GM20000 (cell line): ENCODE measurements around the gene GTPBP3.

ENCODE experiments used
- DNase-seq: peaks from one replicate; pipeline ENCODE4 v3.0.0; 2012; ENCODE audit warnings: low spot score
- TF ChIP-seq, protein P1 (sequence below): IDR thresholded peaks from 2 replicates; pipeline ENCODE4 v1.5.1; 2012; ENCODE audit warnings: mild to moderate bottlenecking, control low read depth; ENCODE audit errors: extremely low read depth, missing control alignments

The GTPBP3 gene

DNA sequence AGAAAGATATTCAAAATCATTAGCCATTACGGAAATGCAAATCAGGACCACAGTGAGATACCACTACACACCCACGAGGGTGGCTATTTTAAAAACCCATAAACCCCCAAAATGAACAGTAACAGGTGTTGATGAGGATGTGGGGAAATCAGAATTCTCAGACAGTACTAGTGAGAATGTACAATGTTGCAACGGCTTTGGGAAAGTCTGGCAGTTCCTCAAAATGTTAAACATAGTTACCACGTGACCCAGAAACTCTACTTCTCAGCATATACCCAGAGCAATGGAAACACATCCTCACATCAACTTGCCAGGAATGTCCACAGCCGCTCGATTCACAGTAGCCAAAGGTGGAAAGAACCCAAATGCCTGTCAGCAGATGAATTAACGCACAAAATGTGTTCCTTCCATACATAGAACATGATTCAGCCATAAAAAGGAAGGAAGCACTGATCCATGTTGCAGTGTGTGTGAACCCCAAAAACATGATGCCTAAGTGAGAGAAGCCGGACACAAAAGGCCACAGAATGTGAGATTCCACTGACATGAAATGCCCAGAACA, 32.8 kb downstream of the GTPBP3 start:
- TF ChIP-seq, protein P1, sequence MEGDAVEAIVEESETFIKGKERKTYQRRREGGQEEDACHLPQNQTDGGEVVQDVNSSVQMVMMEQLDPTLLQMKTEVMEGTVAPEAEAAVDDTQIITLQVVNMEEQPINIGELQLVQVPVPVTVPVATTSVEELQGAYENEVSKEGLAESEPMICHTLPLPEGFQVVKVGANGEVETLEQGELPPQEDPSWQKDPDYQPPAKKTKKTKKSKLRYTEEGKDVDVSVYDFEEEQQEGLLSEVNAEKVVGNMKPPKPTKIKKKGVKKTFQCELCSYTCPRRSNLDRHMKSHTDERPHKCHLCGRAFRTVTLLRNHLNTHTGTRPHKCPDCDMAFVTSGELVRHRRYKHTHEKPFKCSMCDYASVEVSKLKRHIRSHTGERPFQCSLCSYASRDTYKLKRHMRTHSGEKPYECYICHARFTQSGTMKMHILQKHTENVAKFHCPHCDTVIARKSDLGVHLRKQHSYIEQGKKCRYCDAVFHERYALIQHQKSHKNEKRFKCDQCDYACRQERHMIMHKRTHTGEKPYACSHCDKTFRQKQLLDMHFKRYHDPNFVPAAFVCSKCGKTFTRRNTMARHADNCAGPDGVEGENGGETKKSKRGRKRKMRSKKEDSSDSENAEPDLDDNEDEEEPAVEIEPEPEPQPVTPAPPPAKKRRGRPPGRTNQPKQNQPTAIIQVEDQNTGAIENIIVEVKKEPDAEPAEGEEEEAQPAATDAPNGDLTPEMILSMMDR = no peak
- peak; percentile 66 for DNase-seq

DNA sequence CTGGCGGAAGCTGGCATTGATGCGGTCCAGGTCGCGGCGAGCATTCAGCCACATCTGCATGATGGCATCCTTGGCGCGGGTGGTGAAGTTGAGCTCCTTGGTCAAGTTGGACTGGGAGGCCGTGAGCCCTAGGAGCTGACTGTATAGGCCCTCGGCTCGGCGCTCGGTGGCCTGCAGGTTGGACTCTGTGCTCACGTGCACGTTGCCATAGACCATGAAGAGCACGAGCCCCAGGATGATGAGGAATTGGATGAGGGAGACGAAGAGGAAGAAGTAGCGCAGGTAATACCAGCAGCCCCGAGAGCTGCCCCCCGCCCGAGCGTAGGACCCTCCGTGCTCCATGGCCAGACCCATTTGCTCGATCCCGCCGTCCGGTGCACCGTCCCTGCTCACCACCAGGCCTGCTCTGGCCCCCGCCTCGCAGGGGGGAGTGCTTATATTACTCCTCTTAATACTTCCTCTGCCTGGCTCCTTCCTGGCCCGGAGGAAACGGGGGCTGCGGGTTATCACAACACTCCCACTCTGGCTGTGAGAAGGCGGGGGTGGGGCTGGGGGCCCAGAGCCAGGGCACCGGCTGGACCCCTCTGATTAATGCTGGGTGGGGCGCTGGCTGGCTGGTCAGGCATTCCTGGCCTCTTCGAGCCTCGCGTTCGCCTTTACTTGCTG, 39.7 kb downstream of the GTPBP3 start, which contains the start of gene PLVAP:
Gene PLVAP (minus strand): TSS at position 408 of the 666 bp plus-strand sequence. CDS start 54 bp downstream, at position 354.
- TF ChIP-seq, protein P1 = no peak
- no peak for DNase-seq

DNA sequence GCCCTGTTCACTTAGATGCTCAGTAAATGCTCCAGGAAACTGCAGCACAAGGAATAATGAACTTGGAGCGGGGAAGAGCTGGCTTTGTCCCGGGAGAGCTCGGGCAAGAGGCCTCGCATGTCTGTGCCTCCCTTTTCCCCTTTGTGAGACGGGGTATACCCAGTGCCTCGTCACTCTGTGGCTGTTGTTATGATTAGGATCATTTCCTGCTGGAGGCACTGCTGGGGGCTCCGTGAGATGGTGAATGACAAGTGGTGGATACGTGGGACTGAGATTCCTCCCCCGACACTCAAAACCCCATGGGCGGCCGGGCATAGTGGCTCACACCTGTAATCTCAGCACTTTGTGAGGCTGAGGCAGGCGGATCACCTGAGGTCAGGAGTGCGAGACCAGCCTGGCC, 40.9 kb downstream of the GTPBP3 start:
- DNase-seq = no peak

DNA sequence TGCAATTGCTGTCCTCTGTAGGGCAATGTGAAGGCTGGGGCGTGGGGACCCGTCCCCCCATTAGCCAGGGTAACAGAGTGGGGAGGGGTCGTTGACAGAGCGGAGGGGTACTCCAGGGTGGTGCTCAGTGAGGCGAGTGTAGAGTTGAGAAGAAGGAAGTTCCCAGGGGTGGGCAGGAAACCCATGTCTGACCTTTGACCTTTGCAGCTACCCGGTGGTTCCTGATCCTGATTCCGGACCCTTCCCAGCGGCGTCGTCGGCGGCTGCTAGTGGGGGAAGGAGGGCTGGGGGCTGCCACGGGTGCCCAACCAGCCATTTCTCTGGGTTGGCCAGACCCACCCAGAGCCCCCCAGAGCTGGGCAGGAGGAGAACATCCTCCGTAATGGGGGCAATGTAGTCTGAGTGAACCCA, 41.9 kb downstream of the GTPBP3 start:
- DNase-seq = no peak
- TF ChIP-seq, protein P1 = no peak

More for the DNA sequence above, 40.9 kb downstream of the GTPBP3 start:
- TF ChIP-seq, protein P1 = no peak

DNA sequence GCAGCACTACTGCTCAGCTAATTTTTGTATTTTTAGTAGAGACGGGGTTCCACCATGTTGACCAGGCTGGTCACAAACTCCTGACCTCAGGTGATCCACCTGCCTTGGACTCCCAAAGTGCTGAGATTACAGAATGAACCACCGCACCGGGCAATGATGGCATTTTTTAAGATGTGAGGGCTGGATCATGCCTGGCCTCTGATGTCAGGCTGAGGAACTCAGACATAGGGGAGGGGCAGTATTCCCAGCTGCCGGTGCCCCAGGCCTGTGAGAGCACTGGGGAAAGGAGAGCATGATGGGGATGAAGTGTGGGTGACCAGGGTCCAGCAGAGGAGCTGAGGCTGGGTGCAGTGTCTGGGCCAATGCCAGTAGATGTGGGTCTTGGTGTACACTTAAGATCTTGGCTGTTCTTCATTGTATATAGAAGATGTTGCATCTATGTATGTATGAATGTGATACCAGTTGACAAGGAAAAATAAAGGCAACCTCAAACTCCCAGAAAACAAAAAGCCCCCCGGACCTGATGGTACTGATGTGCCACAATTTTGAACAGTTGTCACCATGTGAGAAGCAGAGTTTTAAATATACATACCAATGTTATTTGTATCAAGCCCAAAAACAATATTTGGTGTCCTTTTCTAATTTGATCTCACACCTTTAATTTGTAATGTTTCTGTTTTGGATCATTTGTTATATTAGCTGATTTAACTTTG, 43.2 kb downstream of the GTPBP3 start:
- TF ChIP-seq, protein P1 = no peak
- DNase-seq = no peak

DNA sequence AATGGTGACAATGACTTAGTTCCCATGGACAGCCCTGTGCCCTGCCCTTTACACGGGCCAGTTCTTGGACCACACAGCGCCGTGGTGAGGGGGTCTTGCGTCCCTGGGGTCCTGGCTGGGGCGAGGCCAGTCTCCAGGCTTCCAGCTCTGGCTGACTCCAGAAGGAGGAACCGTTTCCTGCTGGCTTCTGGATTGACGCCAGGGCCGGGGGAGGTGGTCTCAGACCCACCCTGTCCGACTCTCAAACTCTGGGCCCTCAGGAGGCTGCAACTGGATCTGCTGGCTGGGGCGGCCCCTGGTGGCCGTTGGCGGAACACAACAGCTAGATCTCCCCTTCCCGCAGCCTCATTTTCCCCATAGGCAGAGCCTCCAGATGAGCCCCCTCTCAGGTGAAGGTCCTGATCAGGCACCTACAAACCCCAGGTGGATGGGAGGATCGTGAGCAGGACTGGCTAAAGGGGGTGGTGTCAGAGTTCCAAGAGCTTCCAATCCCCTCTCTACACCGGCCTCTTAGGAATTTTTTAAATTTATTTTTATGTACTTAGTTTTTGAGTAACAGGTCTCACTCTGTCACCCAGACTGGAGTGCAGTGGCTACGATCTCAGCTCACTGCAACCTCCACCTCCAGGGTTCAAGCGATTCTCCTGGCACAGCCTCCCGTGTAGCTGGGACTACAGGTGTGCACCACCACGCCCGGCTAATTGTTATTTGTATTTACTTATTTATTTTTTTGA, 48.7 kb downstream of the GTPBP3 start:
- TF ChIP-seq, protein P1 = peak; percentile 73
- peak; percentile 82 for DNase-seq
